Thoracic aorta (tissue), 2 donors: ENCODE measurements around the gene CDK4. TPM values are rescaled to one million over a fixed set of nuclear protein-coding genes. Genes with fewer than 3 reads are reported as not detected.

Experiments
- ATAC-seq: fragments of 150-250 bp; one replicate; pipeline ENCODE4 v1.8.0; 2017; ENCODE audit warnings: low read depth; ENCODE audit not compliant: insufficient number of reproducible peaks, low FRiP score
- DNase-seq: peaks from one replicate; pipeline ENCODE4 v3.0.0-alpha.2; 2020; ENCODE audit warnings: low spot score
- H3K27ac ChIP-seq, 2 donors: fragments of 200-600 bp; sonication (generic); 1 replicate in 1 of 2; 2 replicates in 1 of 2; pipeline ENCODE4 v1.5.1; 2016; ENCODE audit warnings: mild to moderate bottlenecking in 2 of 2, moderate library complexity in 2 of 2
- H3K27me3 ChIP-seq: fragments of 200-600 bp; sonication (generic); replicated peaks from 2 replicates; pipeline ENCODE4 v1.6.0; 2016; ENCODE audit warnings: mild to moderate bottlenecking; ENCODE audit not compliant: insufficient read depth
- H3K36me3 ChIP-seq: fragments of 200-600 bp; sonication (generic); one replicate; pipeline ENCODE4 v1.5.1; 2016
- H3K4me1 ChIP-seq, 2 donors: fragments of 200-600 bp; sonication (generic); 1 replicate in 1 of 2; 2 replicates in 1 of 2; pipeline versions ENCODE4 v1.5.1 to v1.6.0; 2016; ENCODE audit warnings: low read depth in 2 of 2, mild to moderate bottlenecking in 1 of 2; ENCODE audit not compliant: control insufficient read depth in 1 of 2
- H3K4me3 ChIP-seq: fragments of 200-600 bp; sonication (generic); 2 replicates; pipeline ENCODE4 v1.5.1; 2016; ENCODE audit warnings: mild to moderate bottlenecking
- H3K9me3 ChIP-seq: fragments of 200-600 bp; sonication (generic); 2 replicates; pipeline ENCODE4 v1.5.1; 2016
- CTCF ChIP-seq: fragments of 200-600 bp; sonication (generic); IDR thresholded peaks from one replicate; pipeline ENCODE4 v1.5.1; 2019; ENCODE audit warnings: antibody characterized with exemption
- total RNA-seq, 2 donors: library from RNA; depleted of rRNA; stranded (reverse); fragments of >200 nt; gene quantifications; one replicate each; pipeline versions ENCODE4 v1.1.0 to v1.2.3, GENCODE V29; 2016

The CDK4 gene
- total RNA-seq, 2 donors from 2014 or later = 52.3 to 72.8 TPM

GRCh38 chr12:57746025-57746424 lies 6.1 kb downstream of the CDK4 start:
- no peaks in the 10 kb centered on the region for H3K9me3 ChIP-seq
- ATAC-seq (no peak), DNase-seq (no peak)
- no peak for TF ChIP-seq CTCF
- H3K27ac ChIP-seq = no peak overlapping the region
- H3K27me3 ChIP-seq = no peaks in the 10 kb centered on the region
- peaks cover 5 to 10% of the 10 kb centered on the region in 2 donors for H3K4me1 ChIP-seq
- peaks cover 21% of the 10 kb centered on the region for H3K36me3 ChIP-seq
- peak overlapping the region; percentile 97 for H3K4me3 ChIP-seq

DNA sequence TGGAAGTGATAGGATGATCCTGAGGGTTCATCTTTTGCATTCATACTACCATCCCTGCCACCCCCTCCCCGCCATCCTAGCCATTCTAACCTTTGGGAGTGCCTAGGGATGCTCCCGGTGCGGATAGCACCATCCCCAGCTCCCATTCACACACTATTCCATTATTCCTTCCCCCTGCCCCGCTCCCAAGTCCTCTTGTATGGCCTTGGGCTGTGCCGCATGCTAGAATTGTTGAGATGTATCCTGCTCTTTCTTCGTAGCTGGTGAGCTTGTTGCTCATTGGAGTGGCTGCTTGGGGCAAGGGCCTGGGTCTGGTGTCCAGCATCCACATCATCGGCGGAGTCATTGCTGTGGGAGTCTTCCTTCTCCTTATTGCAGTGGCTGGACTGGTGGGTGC lies 6.6 kb downstream of the CDK4 start:
- Histone ChIP-seq H3K36me3 (peaks cover 21% of the 10 kb centered on the region), H3K4me1 (peaks cover 3 to 6% of the 10 kb centered on the region in 2 donors), H3K9me3 (no peaks in the 10 kb centered on the region), H3K27me3 (no peaks in the 10 kb centered on the region), H3K27ac (peak overlapping the region; percentile 98), H3K4me3 (peak overlapping the region; percentile 97)
- no peak for ATAC-seq
- TF ChIP-seq CTCF = no peak
- DNase-seq = no peak

- peak; percentile 95 for DNase-seq
- Histone ChIP-seq H3K4me3 (peak within 1 kb of the TSS; percentile 97), H3K9me3 (no peaks in the 10 kb centered on the region), H3K4me1 (peaks cover 3 to 6% of the 10 kb centered on the region in 2 donors), H3K27me3 (no peaks in the 10 kb centered on the region), H3K27ac (peak within 1 kb of the TSS; percentile 98), H3K36me3 (peaks cover 21% of the 10 kb centered on the region)
- no peak for TF ChIP-seq CTCF
- peak; percentile 99 for ATAC-seq
Observed at GRCh38 chr12:57744777-57745484, 7.2 kb downstream of the CDK4 start, which contains the start of gene TSPAN31. Gene TSPAN31, plus strand, starts transcription at chr12:57745039. Its CDS starts 116 bp downstream, at chr12:57745155.

DNA sequence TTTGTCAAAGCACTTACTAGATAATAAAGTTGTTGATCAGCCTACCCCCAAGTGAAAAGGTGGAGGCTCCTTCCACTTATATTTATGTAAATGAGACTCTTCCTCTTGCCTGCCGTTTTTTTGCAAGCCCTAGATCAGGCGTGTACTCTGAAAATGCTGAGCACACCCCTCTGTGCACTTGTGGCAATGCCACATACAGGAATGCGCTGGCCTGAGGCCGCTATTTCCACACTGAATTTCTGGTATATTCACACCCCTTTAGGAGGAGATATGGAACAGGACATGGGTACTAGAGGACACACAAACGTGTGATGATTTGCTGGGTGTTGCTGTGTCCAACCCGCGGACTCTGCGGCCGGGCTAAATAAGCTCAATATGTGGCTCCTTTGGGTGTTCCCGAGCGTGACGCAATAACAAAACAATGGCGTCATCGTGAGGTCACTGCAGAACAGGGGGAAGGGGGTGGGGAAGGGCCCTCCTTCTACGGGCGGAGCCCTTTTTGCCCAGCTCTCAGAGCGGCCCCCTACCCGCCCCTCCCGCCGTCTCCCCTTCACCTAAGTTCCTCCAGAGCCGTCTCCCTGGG lies 7.8 kb downstream of the CDK4 start:
- Histone ChIP-seq H3K27ac (peak overlapping the region; percentile 98), H3K4me3 (peak overlapping the region; percentile 97), H3K27me3 (no peaks in the 10 kb centered on the region), H3K4me1 (peaks cover 3 to 6% of the 10 kb centered on the region in 2 donors), H3K9me3 (no peaks in the 10 kb centered on the region), H3K36me3 (peaks cover 21% of the 10 kb centered on the region)
- DNase-seq = peak; percentile 70
- no peak for TF ChIP-seq CTCF
- ATAC-seq = peak; percentile 63

DNA sequence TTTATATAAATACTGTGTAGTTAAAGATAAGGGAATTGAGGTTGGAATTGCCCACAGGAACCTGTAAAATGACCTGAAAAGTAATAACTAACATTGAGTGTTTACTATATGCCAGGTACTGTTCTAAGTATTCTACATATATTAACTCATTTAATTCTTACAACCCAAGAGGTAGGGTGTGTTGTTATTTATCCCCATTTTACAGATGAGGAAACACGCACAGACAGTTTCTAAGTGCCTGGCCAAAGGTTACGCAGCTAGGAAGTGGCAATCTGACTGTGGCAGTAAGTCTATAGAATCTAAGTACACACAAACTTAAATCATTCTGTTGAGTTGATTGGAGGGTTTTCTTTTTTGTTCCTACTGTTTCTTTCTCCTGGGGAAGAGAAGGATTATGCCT lies 8.3 kb downstream of the CDK4 start:
- Histone ChIP-seq H3K27ac (no peak overlapping the region), H3K36me3 (peaks cover 17% of the 10 kb centered on the region), H3K27me3 (no peaks in the 10 kb centered on the region), H3K4me1 (peaks cover 6 to 7% of the 10 kb centered on the region in 2 donors), H3K9me3 (no peaks in the 10 kb centered on the region), H3K4me3 (no peak overlapping the region)
- no peak for TF ChIP-seq CTCF
- DNase-seq (no peak), ATAC-seq (no peak)
